Effector CD8-positive, alpha-beta T cell (primary cell): ENCODE results near the gene PPP2R2D.
"Not testable (repeated sequence)": the region's sequence is repeated elsewhere in the genome, so short reads cannot be mapped to it uniquely, and the experiment has no call there.

Experiments
- DNase-seq: peaks from one replicate; lab custom pipeline; 2025; lab: John Stamatoyannopoulos, UW

The PPP2R2D gene

GRCh38 chr10:131949041-131949862, 48.4 kb downstream of the PPP2R2D start:
- no peak for DNase-seq

GRCh38 chr10:131949908-131950307, 49.1 kb downstream of the PPP2R2D start:
- not testable (repeated sequence) for DNase-seq

- DNase-seq: no peak
Observed at GRCh38 chr10:131954356-131954965, 53.7 kb downstream of the PPP2R2D start.

GRCh38 chr10:131955591-131956340, 55.0 kb downstream of the PPP2R2D start:
- DNase-seq: no peak

- no peak for DNase-seq
Observed at GRCh38 chr10:131959841-131960240, 59.0 kb downstream of the PPP2R2D start.

- DNase-seq: no peak
Observed at GRCh38 chr10:131960631-131961046, 59.8 kb downstream of the PPP2R2D start.

- no peak for DNase-seq
Observed at GRCh38 chr10:131961047-131961776, 60.4 kb downstream of the PPP2R2D start.

GRCh38 chr10:131961777-131962662, 61.2 kb downstream of the PPP2R2D start:
- no peak for DNase-seq

GRCh38 chr10:131963350-131963749, 62.5 kb downstream of the PPP2R2D start:
- no peak for DNase-seq

GRCh38 chr10:131963811-131964210, 63.0 kb downstream of the PPP2R2D start:
- no peak for DNase-seq

GRCh38 chr10:131964298-131964697, 63.5 kb downstream of the PPP2R2D start:
- DNase-seq: no peak

GRCh38 chr10:131968949-131969348, 68.1 kb downstream of the PPP2R2D start:
- no peak for DNase-seq

- DNase-seq: no peak
Observed at GRCh38 chr10:131970946-131971345, 70.1 kb downstream of the PPP2R2D start.

GRCh38 chr10:131971591-131971990, 70.8 kb downstream of the PPP2R2D start:
- no peak for DNase-seq

GRCh38 chr10:131972474-131973071, 71.8 kb downstream of the PPP2R2D start:
- peak; percentile 12 for DNase-seq

- DNase-seq: no peak
Observed at GRCh38 chr10:131973160-131973951, 72.5 kb downstream of the PPP2R2D start.

- DNase-seq: no peak
Observed at GRCh38 chr10:131974034-131974817, 73.4 kb downstream of the PPP2R2D start.

GRCh38 chr10:131975003-131975402, 74.2 kb downstream of the PPP2R2D start:
- no peak for DNase-seq

- DNase-seq: no peak
Observed at GRCh38 chr10:131975796-131976195, 75.0 kb downstream of the PPP2R2D start.
